ENCODE results near the gene RHBDL3.

Gene RHBDL3

GRCh38 chr17:32320847-32321246 is 55.2 kb downstream of the RHBDL3 start:
- H3K4me1 ChIP-seq (ENCODE audit: control insufficient read depth, insufficient read depth, low read length) = peaks cover 9% of the 10 kb centered on the region
- H3K9me3 ChIP-seq (ENCODE audit: control insufficient read depth, low read length) = no peaks in the 10 kb centered on the region
- no peaks in the 10 kb centered on the region for H3K27me3 ChIP-seq (ENCODE audit: control insufficient read depth, insufficient read depth, low read length, poor library complexity, severe bottlenecking)
- H3K36me3 ChIP-seq (ENCODE audit: control insufficient read depth, insufficient read depth, low read length) = no peaks in the 10 kb centered on the region
- no peak overlapping the region for H3K27ac ChIP-seq (ENCODE audit: insufficient read depth, low read depth, low read length, poor library complexity, severe bottlenecking)
- WGBS, 2 experiments = 93 to 94% methylated on average over 15 of the region's 15 CpGs
- no peak overlapping the region for H3K4me3 ChIP-seq (ENCODE audit: insufficient read depth, low read depth, low read length)

- 95 to 96% methylated on average over 10 of the region's 10 CpGs for WGBS, 2 experiments
- H3K36me3 ChIP-seq (ENCODE audit: control insufficient read depth, insufficient read depth, low read length) = no peaks in the 10 kb centered on the region
- no peak overlapping the region for H3K4me3 ChIP-seq (ENCODE audit: insufficient read depth, low read depth, low read length)
- H3K4me1 ChIP-seq (ENCODE audit: control insufficient read depth, insufficient read depth, low read length) = peaks cover 9% of the 10 kb centered on the region
- H3K27ac ChIP-seq (ENCODE audit: insufficient read depth, low read depth, low read length, poor library complexity, severe bottlenecking) = no peak overlapping the region
- H3K9me3 ChIP-seq (ENCODE audit: control insufficient read depth, low read length) = no peaks in the 10 kb centered on the region
- no peaks in the 10 kb centered on the region for H3K27me3 ChIP-seq (ENCODE audit: control insufficient read depth, insufficient read depth, low read length, poor library complexity, severe bottlenecking)
Observed at GRCh38 chr17:32323046-32323445, 57.4 kb downstream of the RHBDL3 start.

GRCh38 chr17:32323811-32324491 is 58.3 kb downstream of the RHBDL3 start:
- Histone ChIP-seq H3K36me3 (ENCODE audit: control insufficient read depth, insufficient read depth, low read length) (no peaks in the 10 kb centered on the region), H3K27ac (ENCODE audit: insufficient read depth, low read depth, low read length, poor library complexity, severe bottlenecking) (peak overlapping the region; percentile 42), H3K27me3 (ENCODE audit: control insufficient read depth, insufficient read depth, low read length, poor library complexity, severe bottlenecking) (no peaks in the 10 kb centered on the region), H3K9me3 (ENCODE audit: control insufficient read depth, low read length) (no peaks in the 10 kb centered on the region), H3K4me1 (ENCODE audit: control insufficient read depth, insufficient read depth, low read length) (peaks cover 9% of the 10 kb centered on the region), H3K4me3 (ENCODE audit: insufficient read depth, low read depth, low read length) (no peak overlapping the region)
- WGBS, 2 experiments = 29 to 32% methylated on average over 11 of the region's 11 CpGs

- H3K27me3 ChIP-seq (ENCODE audit: control insufficient read depth, insufficient read depth, low read length, poor library complexity, severe bottlenecking) = no peaks in the 10 kb centered on the region
- peaks cover 9% of the 10 kb centered on the region for H3K4me1 ChIP-seq (ENCODE audit: control insufficient read depth, insufficient read depth, low read length)
- no peak overlapping the region for H3K27ac ChIP-seq (ENCODE audit: insufficient read depth, low read depth, low read length, poor library complexity, severe bottlenecking)
- no peaks in the 10 kb centered on the region for H3K9me3 ChIP-seq (ENCODE audit: control insufficient read depth, low read length)
- no peak overlapping the region for H3K4me3 ChIP-seq (ENCODE audit: insufficient read depth, low read depth, low read length)
- 92 to 94% methylated on average over 1 of the region's 1 CpG for WGBS, 2 experiments
- no peaks in the 10 kb centered on the region for H3K36me3 ChIP-seq (ENCODE audit: control insufficient read depth, insufficient read depth, low read length)
Observed at GRCh38 chr17:32327911-32328310, 62.3 kb downstream of the RHBDL3 start.

GRCh38 chr17:32330147-32330546 is 64.5 kb downstream of the RHBDL3 start:
- Histone ChIP-seq H3K4me1 (ENCODE audit: control insufficient read depth, insufficient read depth, low read length) (no peaks in the 10 kb centered on the region), H3K9me3 (ENCODE audit: control insufficient read depth, low read length) (no peaks in the 10 kb centered on the region), H3K27ac (ENCODE audit: insufficient read depth, low read depth, low read length, poor library complexity, severe bottlenecking) (no peak overlapping the region), H3K36me3 (ENCODE audit: control insufficient read depth, insufficient read depth, low read length) (peaks cover 13% of the 10 kb centered on the region), H3K27me3 (ENCODE audit: control insufficient read depth, insufficient read depth, low read length, poor library complexity, severe bottlenecking) (no peaks in the 10 kb centered on the region), H3K4me3 (ENCODE audit: insufficient read depth, low read depth, low read length) (no peak overlapping the region)
- WGBS, 2 experiments = 93 to 95% methylated on average over 3 of the region's 3 CpGs

GRCh38 chr17:32331243-32332040 is 65.8 kb downstream of the RHBDL3 start:
- Histone ChIP-seq H3K36me3 (ENCODE audit: control insufficient read depth, insufficient read depth, low read length) (peaks cover 19% of the 10 kb centered on the region), H3K9me3 (ENCODE audit: control insufficient read depth, low read length) (no peaks in the 10 kb centered on the region), H3K4me1 (ENCODE audit: control insufficient read depth, insufficient read depth, low read length) (no peaks in the 10 kb centered on the region), H3K27ac (ENCODE audit: insufficient read depth, low read depth, low read length, poor library complexity, severe bottlenecking) (no peak overlapping the region), H3K27me3 (ENCODE audit: control insufficient read depth, insufficient read depth, low read length, poor library complexity, severe bottlenecking) (no peaks in the 10 kb centered on the region), H3K4me3 (ENCODE audit: insufficient read depth, low read depth, low read length) (no peak overlapping the region)
- 97 to 100% methylated on average over 2 of the region's 3 CpGs for WGBS, 2 experiments

- no peak overlapping the region for H3K27ac ChIP-seq (ENCODE audit: insufficient read depth, low read depth, low read length, poor library complexity, severe bottlenecking)
- no peaks in the 10 kb centered on the region for H3K9me3 ChIP-seq (ENCODE audit: control insufficient read depth, low read length)
- H3K4me3 ChIP-seq (ENCODE audit: insufficient read depth, low read depth, low read length) = no peak overlapping the region
- H3K27me3 ChIP-seq (ENCODE audit: control insufficient read depth, insufficient read depth, low read length, poor library complexity, severe bottlenecking) = no peaks in the 10 kb centered on the region
- peaks cover 33% of the 10 kb centered on the region for H3K36me3 ChIP-seq (ENCODE audit: control insufficient read depth, insufficient read depth, low read length)
- 91% methylated on average over 1 of the region's 2 CpGs for WGBS, 2 experiments
- H3K4me1 ChIP-seq (ENCODE audit: control insufficient read depth, insufficient read depth, low read length) = no peaks in the 10 kb centered on the region
Observed at GRCh38 chr17:32333187-32333586, 67.6 kb downstream of the RHBDL3 start.

- H3K27me3 ChIP-seq (ENCODE audit: control insufficient read depth, insufficient read depth, low read length, poor library complexity, severe bottlenecking) = no peaks in the 10 kb centered on the region
- H3K9me3 ChIP-seq (ENCODE audit: control insufficient read depth, low read length) = no peaks in the 10 kb centered on the region
- no peaks in the 10 kb centered on the region for H3K4me1 ChIP-seq (ENCODE audit: control insufficient read depth, insufficient read depth, low read length)
- peaks cover 44% of the 10 kb centered on the region for H3K36me3 ChIP-seq (ENCODE audit: control insufficient read depth, insufficient read depth, low read length)
- H3K27ac ChIP-seq (ENCODE audit: insufficient read depth, low read depth, low read length, poor library complexity, severe bottlenecking) = no peak overlapping the region
- no peak overlapping the region for H3K4me3 ChIP-seq (ENCODE audit: insufficient read depth, low read depth, low read length)
Observed at GRCh38 chr17:32335046-32335445, 69.4 kb downstream of the RHBDL3 start.

- no peak overlapping the region for H3K27ac ChIP-seq (ENCODE audit: insufficient read depth, low read depth, low read length, poor library complexity, severe bottlenecking)
- no peaks in the 10 kb centered on the region for H3K9me3 ChIP-seq (ENCODE audit: control insufficient read depth, low read length)
- no peaks in the 10 kb centered on the region for H3K27me3 ChIP-seq (ENCODE audit: control insufficient read depth, insufficient read depth, low read length, poor library complexity, severe bottlenecking)
- H3K36me3 ChIP-seq (ENCODE audit: control insufficient read depth, insufficient read depth, low read length) = peaks cover 44% of the 10 kb centered on the region
- H3K4me3 ChIP-seq (ENCODE audit: insufficient read depth, low read depth, low read length) = no peak overlapping the region
- 95% methylated on average over 4 of the region's 4 CpGs for WGBS, 2 experiments
- no peaks in the 10 kb centered on the region for H3K4me1 ChIP-seq (ENCODE audit: control insufficient read depth, insufficient read depth, low read length)
Observed at GRCh38 chr17:32335687-32336086, 70.1 kb downstream of the RHBDL3 start.

- Histone ChIP-seq H3K4me3 (ENCODE audit: insufficient read depth, low read depth, low read length) (peak overlapping the region; percentile 70), H3K27me3 (ENCODE audit: control insufficient read depth, insufficient read depth, low read length, poor library complexity, severe bottlenecking) (no peaks in the 10 kb centered on the region), H3K27ac (ENCODE audit: insufficient read depth, low read depth, low read length, poor library complexity, severe bottlenecking) (no peak overlapping the region), H3K36me3 (ENCODE audit: control insufficient read depth, insufficient read depth, low read length) (peaks cover 25% of the 10 kb centered on the region), H3K9me3 (ENCODE audit: control insufficient read depth, low read length) (no peaks in the 10 kb centered on the region), H3K4me1 (ENCODE audit: control insufficient read depth, insufficient read depth, low read length) (no peaks in the 10 kb centered on the region)
- WGBS, 2 experiments = 14 to 17% methylated on average over 12 to 13 of the region's 13 CpGs
Observed at GRCh38 chr17:32341141-32341856, 75.7 kb downstream of the RHBDL3 start.
